HCT116 (cell line): Measurements from ENCODE around the gene ADARB2. TPM values are rescaled to one million over a fixed set of nuclear protein-coding genes. Genes with fewer than 3 reads are reported as not detected.

ENCODE experiments used
- ATAC-seq: fragments of 200-7000 bp; cut with Tn5 transposase; 2 replicates; pipeline ENCODE4 v1.9.1; 2020; ENCODE audit warnings: mild to moderate bottlenecking, moderate library complexity
- BruUV-seq: library from RNA; stranded (reverse); fragments of 400-500 nt; replicated peaks from 2 replicates; lab custom pipeline; 2021; lab: Mats Ljungman, UMichigan
- CTCF ChIA-PET: fragments of 300-600 bp; sonication (Branson Sonifier 250); formaldehyde crosslinking; loops from one replicate; lab custom pipeline; 2021; ENCODE audit warnings: antibody characterized with exemption; lab: Charles Lee
- POLR2A ChIA-PET: fragments of 300-600, 350-600 bp; sonication (Branson Sonifier 250); formaldehyde crosslinking; loops from one replicate; lab custom pipeline; 2021; ENCODE audit warnings: antibody characterized with exemption; lab: Charles Lee
- RAD21 ChIA-PET, 2 experiments: fragments of 300-600 bp; sonication (Branson Sonifier 250); formaldehyde crosslinking; loops; one replicate each; lab custom pipeline; 2023; ENCODE audit warnings: low total read pairs in 2 of 2; ENCODE audit not compliant: uncharacterized antibody in 2 of 2, unreplicated experiment in 2 of 2, low non-redundant PET in 1 of 2; lab: Charles Lee
- DNase-seq: peaks from one replicate; pipeline ENCODE4 v3.0.0-alpha.2; 2010; ENCODE audit warnings: low read depth, low spot score
- H2AFZ ChIP-seq: fragments of 200-600 bp; shearing (Covaris generic), sonication (generic); 2 replicates; pipeline ENCODE4 v1.6.1; 2017; ENCODE audit warnings: low read depth, mixed run types, mixed read lengths, antibody characterized with exemption, low read length; ENCODE audit not compliant: poor library complexity, severe bottlenecking
- H3K27ac ChIP-seq: 2 replicates; pipeline ENCODE4 v1.5.1; 2012; ENCODE audit warnings: low read depth, low read length
- H3K27me3 ChIP-seq: fragments of 200-600 bp; sonication (generic); 2 replicates; pipeline ENCODE4 v1.6.1; 2016; ENCODE audit warnings: mixed run types, low read length, mixed read lengths; ENCODE audit not compliant: insufficient read depth
- H3K36me3 ChIP-seq, 2 experiments: fragments of 200-500 bp in 1 of 2; fragments of 200-600 bp in 1 of 2; sonication (Bioruptor generic) in 1 of 2; sonication (generic) in 1 of 2; 2 replicates each; pipeline versions ENCODE4 v1.5.1 to v1.6.1; 2014 to 2016; ENCODE audit warnings: low read length in 2 of 2, inconsistent platforms in 1 of 2, mixed read lengths in 1 of 2, mixed run types in 1 of 2; ENCODE audit not compliant: insufficient read depth in 2 of 2, control insufficient read depth in 1 of 2
- H3K4me1 ChIP-seq, 2 experiments: fragments of 200-600 bp in 1 of 2; sonication (generic) in 1 of 2; 2 replicates each; pipeline versions ENCODE4 v1.5.1 to v1.6.1; 2012 to 2017; ENCODE audit warnings: low read length in 2 of 2, inconsistent platforms in 1 of 2, mild to moderate bottlenecking in 1 of 2, mixed read lengths in 1 of 2, mixed run types in 1 of 2, moderate library complexity in 1 of 2; ENCODE audit not compliant: insufficient read depth in 2 of 2, control insufficient read depth in 1 of 2
- H3K4me2 ChIP-seq: fragments of 200-600 bp; sonication (generic); 2 replicates; pipeline ENCODE4 v1.6.1; 2017; ENCODE audit warnings: mixed run types, low read length, mixed read lengths
- H3K4me3 ChIP-seq, 2 experiments: fragments of 200-600 bp in 1 of 2; sonication (generic) in 1 of 2; replicated peaks in 1 of 2; 2 replicates each; pipeline ENCODE4 v1.5.1; 2011 to 2016; ENCODE audit warnings: low read length in 2 of 2, control low read depth in 1 of 2, low read depth in 1 of 2, mild to moderate bottlenecking in 1 of 2, mixed read lengths in 1 of 2, mixed run types in 1 of 2
- H3K79me2 ChIP-seq: fragments of 200-600 bp; sonication (generic); 2 replicates; pipeline ENCODE4 v1.6.1; 2017; ENCODE audit warnings: mild to moderate bottlenecking, mixed run types, low read length, moderate library complexity, mixed read lengths; ENCODE audit not compliant: insufficient read depth
- H3K9ac ChIP-seq: fragments of 200-600 bp; sonication (generic); 2 replicates; pipeline ENCODE4 v1.6.1; 2016; ENCODE audit warnings: low read length, mixed read lengths
- H3K9me2 ChIP-seq: fragments of 200-600 bp; sonication (generic), shearing (Covaris generic); 2 replicates; pipeline ENCODE4 v1.6.1; 2017; ENCODE audit warnings: mixed run types, mild to moderate bottlenecking, moderate library complexity; ENCODE audit not compliant: insufficient read depth
- H3K9me3 ChIP-seq, 2 experiments: fragments of 200-500 bp in 1 of 2; fragments of 200-600 bp in 1 of 2; sonication (Bioruptor generic) in 1 of 2; sonication (generic) in 1 of 2; 2 replicates each; pipeline ENCODE4 v1.6.1; 2014 to 2017; ENCODE audit warnings: low read length in 2 of 2, mixed read lengths in 2 of 2, inconsistent platforms in 1 of 2, low read depth in 1 of 2, mild to moderate bottlenecking in 1 of 2, mixed run types in 1 of 2, moderate library complexity in 1 of 2; ENCODE audit not compliant: control insufficient read depth in 1 of 2, insufficient read depth in 1 of 2
- H4K20me1 ChIP-seq: fragments of 200-600 bp; sonication (generic), shearing (Covaris generic); 2 replicates; pipeline ENCODE4 v1.6.1; 2017; ENCODE audit warnings: mixed run types, mild to moderate bottlenecking, moderate library complexity; ENCODE audit not compliant: insufficient read depth
- CBX3 ChIP-seq: IDR thresholded peaks from 2 replicates; pipeline ENCODE4 v1.6.1; 2012; ENCODE audit warnings: low read depth
- CEBPB ChIP-seq: IDR thresholded peaks from 2 replicates; pipeline ENCODE4 v1.6.1; 2012; ENCODE audit warnings: low read depth
- EZH2 ChIP-seq: fragments of 200-600 bp; sonication (generic); IDR thresholded peaks from 2 replicates; pipeline ENCODE4 v1.6.1; 2017; ENCODE audit warnings: antibody characterized with exemption, mixed run types
- FOSL1 ChIP-seq: IDR thresholded peaks from 2 replicates; pipeline ENCODE4 v1.6.1; 2012; ENCODE audit warnings: low read depth
- JUND ChIP-seq: IDR thresholded peaks from 2 replicates; pipeline ENCODE4 v1.6.1; 2012
- POLR2AphosphoS5 ChIP-seq: IDR thresholded peaks from 2 replicates; pipeline ENCODE4 v1.6.1; 2011; ENCODE audit warnings: mild to moderate bottlenecking, low read depth, low read length, moderate library complexity
- SP1 ChIP-seq: IDR thresholded peaks from 2 replicates; pipeline ENCODE4 v1.6.1; 2012; ENCODE audit warnings: low read depth
- SRF ChIP-seq: IDR thresholded peaks from 2 replicates; pipeline ENCODE4 v1.6.1; 2012; ENCODE audit warnings: low read depth
- TCF7L2 ChIP-seq: IDR thresholded peaks from 2 replicates; pipeline ENCODE4 v1.7.0; 2011; ENCODE audit warnings: borderline replicate concordance, inconsistent platforms; ENCODE audit not compliant: insufficient read depth, insufficient read length; ENCODE audit errors: extremely low read depth
- ZNF274 ChIP-seq: fragments of 200-500 bp; sonication (Bioruptor generic); IDR thresholded peaks from 2 replicates; pipeline ENCODE4 v1.6.1; 2014; ENCODE audit warnings: mild to moderate bottlenecking, low read depth, low read length, inconsistent platforms
- intact Hi-C: fragments of 100-400 bp; cut with micrococcal nuclease; formaldehyde crosslinking; loops from 2 replicates; pipeline ENCODE4 v1.10.0; 2022
- total RNA-seq: library from RNA; stranded (reverse); gene quantifications from one replicate; pipeline ENCODE4 v1.2.1, GENCODE V29; 2021; ENCODE audit not compliant: unreplicated experiment
- TF ChIP-seq, protein P1 (sequence below): IDR thresholded peaks from 2 replicates; pipeline ENCODE4 v1.6.1; 2012
- TF ChIP-seq, protein P2 (sequence below): IDR thresholded peaks from 2 replicates; pipeline ENCODE4 v1.6.1; 2011; ENCODE audit warnings: mild to moderate bottlenecking, low read length, moderate library complexity; ENCODE audit not compliant: insufficient replicate concordance; ENCODE audit errors: extremely low read depth
- TF ChIP-seq, protein P3 (sequence below): IDR thresholded peaks from 2 replicates; pipeline ENCODE4 v1.6.1; 2012; ENCODE audit warnings: low read depth

ADARB2 gene
- total RNA-seq, 1 experiment from 2014 or later = not detected

DNA sequence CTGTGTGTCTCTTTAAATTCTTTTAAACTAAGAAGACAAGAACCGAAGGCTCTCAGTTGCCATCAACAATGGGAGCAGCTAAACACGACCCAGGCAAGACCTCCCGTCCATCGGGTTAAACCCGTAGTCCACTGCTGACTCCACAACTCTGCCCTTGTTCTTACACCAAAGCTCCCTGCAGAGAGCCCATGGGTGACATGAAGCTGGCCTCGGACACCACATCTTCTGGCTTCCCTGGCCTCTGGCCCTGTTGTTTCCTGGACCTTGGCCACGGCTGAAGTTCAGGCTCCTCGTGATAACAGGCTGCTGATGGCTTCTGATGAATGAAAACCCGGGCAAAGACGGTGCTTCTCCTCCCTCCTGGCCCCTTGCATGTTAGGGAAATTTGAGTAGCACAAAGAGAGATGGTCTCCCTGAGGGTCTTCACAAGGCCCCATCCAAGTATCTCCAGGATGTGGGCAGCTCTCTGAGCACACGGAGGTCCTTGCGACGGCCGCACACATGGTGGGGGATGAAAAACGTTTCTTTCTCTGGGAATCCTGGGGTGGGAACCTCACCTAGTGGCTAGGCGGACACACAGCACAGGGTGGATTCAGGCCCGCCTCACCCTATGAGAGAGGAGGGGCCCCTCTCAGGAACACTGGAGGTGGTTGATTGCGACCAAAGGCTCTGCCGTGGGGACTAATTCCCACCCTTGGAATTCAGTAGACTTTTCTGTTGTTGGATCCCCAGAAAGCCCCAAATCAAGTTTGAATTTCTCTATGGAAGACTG, 271.1 kb downstream of the ADARB2 start:
- RAD21 ChIA-PET = no interaction called here
- Histone ChIP-seq H3K36me3 (no peaks in the 10 kb centered on the region), H3K79me2 (no peaks in the 10 kb centered on the region), H3K4me1 (no peaks in the 10 kb centered on the region), H3K9me3 (no peaks in the 10 kb centered on the region), H2AFZ (no peak overlapping the region), H3K27me3 (peaks cover 11% of the 10 kb centered on the region), H3K9me2 (no peaks in the 10 kb centered on the region), H3K9ac (no peak overlapping the region), H3K4me2 (no peak overlapping the region), H4K20me1 (no peaks in the 10 kb centered on the region), H3K4me3 (no peak overlapping the region), H3K27ac (no peak overlapping the region)
- POLR2A ChIA-PET = no interaction called here
- TF ChIP-seq, protein P1, sequence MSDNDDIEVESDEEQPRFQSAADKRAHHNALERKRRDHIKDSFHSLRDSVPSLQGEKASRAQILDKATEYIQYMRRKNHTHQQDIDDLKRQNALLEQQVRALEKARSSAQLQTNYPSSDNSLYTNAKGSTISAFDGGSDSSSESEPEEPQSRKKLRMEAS = no peak
- no peak for TF ChIP-seq SP1
- no peak for TF ChIP-seq JUND
- no peak for TF ChIP-seq FOSL1
- TF ChIP-seq SRF = no peak
- TF ChIP-seq, protein P2, sequence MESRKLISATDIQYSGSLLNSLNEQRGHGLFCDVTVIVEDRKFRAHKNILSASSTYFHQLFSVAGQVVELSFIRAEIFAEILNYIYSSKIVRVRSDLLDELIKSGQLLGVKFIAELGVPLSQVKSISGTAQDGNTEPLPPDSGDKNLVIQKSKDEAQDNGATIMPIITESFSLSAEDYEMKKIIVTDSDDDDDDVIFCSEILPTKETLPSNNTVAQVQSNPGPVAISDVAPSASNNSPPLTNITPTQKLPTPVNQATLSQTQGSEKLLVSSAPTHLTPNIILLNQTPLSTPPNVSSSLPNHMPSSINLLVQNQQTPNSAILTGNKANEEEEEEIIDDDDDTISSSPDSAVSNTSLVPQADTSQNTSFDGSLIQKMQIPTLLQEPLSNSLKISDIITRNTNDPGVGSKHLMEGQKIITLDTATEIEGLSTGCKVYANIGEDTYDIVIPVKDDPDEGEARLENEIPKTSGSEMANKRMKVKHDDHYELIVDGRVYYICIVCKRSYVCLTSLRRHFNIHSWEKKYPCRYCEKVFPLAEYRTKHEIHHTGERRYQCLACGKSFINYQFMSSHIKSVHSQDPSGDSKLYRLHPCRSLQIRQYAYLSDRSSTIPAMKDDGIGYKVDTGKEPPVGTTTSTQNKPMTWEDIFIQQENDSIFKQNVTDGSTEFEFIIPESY = no peak
- no peak for TF ChIP-seq CEBPB
- TF ChIP-seq ZNF274 = no peak
- TF ChIP-seq POLR2AphosphoS5 = no peak
- TF ChIP-seq, protein P3, sequence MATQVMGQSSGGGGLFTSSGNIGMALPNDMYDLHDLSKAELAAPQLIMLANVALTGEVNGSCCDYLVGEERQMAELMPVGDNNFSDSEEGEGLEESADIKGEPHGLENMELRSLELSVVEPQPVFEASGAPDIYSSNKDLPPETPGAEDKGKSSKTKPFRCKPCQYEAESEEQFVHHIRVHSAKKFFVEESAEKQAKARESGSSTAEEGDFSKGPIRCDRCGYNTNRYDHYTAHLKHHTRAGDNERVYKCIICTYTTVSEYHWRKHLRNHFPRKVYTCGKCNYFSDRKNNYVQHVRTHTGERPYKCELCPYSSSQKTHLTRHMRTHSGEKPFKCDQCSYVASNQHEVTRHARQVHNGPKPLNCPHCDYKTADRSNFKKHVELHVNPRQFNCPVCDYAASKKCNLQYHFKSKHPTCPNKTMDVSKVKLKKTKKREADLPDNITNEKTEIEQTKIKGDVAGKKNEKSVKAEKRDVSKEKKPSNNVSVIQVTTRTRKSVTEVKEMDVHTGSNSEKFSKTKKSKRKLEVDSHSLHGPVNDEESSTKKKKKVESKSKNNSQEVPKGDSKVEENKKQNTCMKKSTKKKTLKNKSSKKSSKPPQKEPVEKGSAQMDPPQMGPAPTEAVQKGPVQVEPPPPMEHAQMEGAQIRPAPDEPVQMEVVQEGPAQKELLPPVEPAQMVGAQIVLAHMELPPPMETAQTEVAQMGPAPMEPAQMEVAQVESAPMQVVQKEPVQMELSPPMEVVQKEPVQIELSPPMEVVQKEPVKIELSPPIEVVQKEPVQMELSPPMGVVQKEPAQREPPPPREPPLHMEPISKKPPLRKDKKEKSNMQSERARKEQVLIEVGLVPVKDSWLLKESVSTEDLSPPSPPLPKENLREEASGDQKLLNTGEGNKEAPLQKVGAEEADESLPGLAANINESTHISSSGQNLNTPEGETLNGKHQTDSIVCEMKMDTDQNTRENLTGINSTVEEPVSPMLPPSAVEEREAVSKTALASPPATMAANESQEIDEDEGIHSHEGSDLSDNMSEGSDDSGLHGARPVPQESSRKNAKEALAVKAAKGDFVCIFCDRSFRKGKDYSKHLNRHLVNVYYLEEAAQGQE = no peak
- TF ChIP-seq CBX3 = no peak
- no peak for TF ChIP-seq TCF7L2
- no peak for TF ChIP-seq EZH2
- intact Hi-C loops = no loop called here
- BruUV-seq = no TSS peak
- CTCF ChIA-PET = no interaction called here
- ATAC-seq = no peak
- DNase-seq = no peak
